NCI-H345 treated with DMSO at 0.1 percent for 48 hours (cell line): Measurements from ENCODE around the gene SPAST.
"Not testable (repeated sequence)": the region's sequence is repeated elsewhere in the genome, so short reads cannot be mapped to it uniquely, and the experiment has no call there.

Experiments
- DNase-seq: peaks from one replicate; lab custom pipeline; 2025; ENCODE audit not compliant: unreplicated experiment; lab: John Stamatoyannopoulos, UW

The SPAST gene

DNA sequence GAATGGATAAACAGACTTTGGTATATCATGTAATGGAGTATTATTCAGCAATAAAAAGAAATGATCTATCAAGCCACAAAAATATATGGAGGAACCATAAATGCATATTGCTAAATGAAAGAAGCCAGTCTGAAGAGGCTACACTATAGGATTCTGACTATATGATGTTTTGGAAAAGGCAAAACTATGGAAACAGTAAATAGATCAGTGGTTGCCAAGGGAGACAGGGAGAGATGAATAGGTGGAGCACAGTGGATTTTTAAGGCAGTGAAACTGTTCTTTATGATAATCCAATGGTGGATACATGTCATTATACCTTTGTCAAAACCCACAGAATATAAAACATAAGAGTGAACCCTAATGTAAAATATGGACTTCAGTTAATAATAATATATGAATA lies 61.3 kb downstream of the SPAST start:
- DNase-seq: no peak

DNA sequence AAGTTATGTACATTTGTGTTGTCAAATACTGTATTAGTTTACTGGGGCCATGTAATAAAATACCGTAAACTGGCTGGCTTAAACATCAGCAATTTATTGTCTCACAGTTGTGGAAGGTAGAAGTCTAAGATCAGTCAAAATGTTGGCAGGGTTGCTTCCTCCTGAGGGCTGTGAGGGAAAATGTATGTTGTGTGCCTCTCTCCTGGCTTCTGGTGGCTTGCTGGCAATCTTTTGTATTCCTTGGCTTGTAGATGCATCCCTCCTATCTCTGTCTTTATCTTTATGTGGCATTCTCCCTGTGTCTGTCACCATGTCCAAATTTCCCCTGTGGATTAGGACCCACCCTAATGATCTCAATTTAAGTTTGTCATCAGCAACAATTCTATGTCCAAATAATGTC lies 65.3 kb downstream of the SPAST start:
- DNase-seq: no peak

DNA sequence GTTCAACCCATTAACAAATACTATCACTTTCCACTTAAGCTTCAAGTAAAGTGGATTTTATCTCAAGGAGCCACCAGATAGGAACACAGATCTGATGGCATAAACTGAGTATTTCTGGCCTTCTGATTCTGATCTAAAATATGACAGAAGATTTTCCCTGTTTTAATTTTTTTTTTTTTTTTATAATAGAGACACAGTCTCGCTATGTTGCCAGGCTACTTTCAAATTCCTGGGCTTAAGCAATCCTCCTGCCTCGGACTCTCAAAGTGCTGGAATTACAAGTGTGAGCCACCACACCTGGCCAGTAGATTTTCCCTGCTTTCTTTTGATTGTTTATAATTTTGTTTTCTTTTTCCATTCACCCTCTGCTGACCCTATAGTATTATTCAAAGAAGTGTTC lies 65.7 kb downstream of the SPAST start:
- DNase-seq: no peak

DNA sequence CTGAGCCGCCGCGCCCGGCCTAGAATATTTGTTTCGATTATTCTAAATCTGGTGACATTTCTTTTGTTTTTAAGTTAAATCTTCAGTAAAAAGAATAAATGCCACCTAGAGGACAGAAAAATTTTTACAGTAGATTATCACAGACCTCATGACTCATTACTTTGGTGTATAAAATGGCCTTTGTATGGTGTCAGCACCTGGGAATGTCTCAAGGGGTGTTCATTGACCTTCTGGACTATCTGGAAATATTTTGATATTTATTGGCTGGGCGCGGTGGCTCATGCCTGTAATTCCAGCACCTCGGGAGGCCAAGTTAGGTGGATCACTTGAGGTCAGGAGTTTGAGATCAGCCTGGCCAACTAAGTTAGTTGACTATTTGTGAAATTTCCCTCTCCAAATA lies 72.1 kb downstream of the SPAST start:
- DNase-seq: no peak

DNA sequence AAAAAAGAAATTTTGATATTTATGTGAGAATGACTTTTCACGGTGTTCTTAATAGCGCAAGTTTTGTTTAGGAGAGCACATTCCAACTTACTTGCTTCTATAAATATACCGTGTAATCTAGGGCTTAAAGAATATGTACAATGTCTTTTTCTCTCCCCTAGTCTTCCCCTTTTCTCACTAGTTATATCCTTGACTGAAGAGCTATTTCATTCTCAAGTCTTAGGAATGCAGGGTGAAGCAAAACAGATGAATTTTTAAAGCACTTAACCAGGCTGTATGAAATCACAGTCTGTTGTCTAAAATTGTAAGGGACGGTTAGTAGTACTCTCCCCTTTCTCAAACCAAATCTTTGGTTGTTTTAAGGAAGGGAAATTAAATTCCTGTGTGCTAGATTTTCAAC lies 72.7 kb downstream of the SPAST start:
- no peak for DNase-seq

DNA sequence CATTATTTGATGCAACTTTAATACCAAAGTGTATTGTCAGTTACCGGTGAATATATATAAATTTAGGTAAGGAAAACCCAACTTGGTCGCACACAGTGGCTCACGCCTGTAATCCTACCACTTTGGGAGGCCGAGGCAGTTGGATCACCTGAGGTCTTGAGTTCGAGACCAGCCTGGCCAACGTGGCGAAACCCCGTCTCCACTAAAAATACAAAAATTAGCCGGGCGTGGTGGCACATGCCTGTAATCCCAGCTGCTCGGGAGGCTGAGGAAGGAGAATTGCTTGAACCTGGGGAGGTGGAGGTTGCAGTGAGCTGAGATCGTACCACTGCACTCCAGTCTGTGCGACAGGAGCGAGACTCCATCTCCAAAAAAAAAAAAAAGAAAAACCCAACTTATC lies 88.2 kb downstream of the SPAST start:
- not testable (repeated sequence) for DNase-seq

DNA sequence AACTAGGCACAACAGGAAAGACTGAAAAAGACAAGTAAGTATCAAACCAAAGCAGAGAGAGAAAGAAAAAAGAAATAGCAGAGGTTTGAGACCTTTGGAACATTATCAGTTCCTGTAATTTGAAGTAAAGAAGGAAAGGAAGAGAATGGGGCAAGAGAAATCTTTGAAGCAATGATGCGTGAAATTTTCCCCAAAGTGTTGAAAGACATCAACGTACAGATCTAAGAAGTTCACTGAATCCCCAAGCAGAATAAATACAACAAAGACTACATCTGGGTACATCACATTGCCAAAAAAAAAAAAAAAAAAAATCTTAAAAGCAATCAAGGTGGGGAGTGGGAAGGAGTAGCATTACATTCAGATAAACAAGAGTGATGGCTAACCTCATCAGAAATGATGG lies 96.3 kb downstream of the SPAST start:
- no peak for DNase-seq

DNA sequence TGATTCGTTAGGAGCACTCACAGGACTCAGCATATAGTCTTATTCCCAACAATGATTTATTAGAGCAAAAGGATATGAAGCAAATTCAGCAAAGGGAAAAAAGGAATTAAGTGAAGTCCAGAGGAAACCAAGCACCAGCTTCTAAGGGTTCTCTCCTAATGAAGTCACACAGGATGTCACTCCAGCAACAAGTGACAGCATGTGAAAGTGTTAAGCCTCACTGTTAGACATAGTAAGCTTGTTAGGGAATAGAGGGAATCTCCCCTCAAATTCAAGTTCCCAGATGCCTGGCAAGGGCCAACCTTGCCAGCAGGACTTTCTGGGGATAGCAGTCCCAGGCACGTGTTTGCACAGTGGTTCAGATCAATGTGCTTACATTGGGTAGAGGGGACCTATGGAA lies 97.9 kb downstream of the SPAST start:
- no peak for DNase-seq

DNA sequence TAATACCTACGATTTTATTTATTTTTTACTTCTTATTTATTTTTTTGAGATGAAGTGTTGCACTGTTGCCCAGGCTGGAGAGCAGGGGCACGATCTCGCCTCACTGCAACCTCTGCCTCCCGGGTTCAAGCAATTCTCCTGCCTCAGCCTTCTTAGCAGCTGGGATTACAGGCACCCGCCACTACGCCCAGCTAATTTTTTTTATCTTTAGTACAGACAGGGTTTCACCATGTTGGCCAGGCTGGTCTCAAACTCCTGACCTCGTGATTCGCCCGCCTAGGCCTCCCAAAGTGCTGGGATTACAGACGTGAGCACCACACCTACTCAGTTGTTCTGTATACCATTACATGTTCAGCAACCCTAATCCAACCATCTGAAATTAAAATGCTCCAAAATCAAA lies 100.9 kb downstream of the SPAST start:
- DNase-seq: not testable (repeated sequence)

DNA sequence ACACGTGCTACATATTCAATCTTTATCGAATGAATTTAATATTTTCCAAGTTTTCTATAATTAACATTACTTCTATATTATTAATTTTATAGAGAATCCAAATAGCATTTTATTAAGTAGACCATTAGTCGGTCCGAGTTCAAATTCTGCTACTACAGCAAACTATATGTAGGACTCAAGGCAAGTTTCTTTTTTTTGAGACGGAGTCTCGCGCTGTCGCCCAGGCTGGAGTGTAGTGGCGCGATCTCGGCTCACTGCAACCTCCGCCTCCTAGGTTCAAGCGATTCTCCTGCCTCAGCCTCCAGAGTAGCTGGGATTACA lies 101.6 kb downstream of the SPAST start:
- DNase-seq: not testable (repeated sequence)

DNA sequence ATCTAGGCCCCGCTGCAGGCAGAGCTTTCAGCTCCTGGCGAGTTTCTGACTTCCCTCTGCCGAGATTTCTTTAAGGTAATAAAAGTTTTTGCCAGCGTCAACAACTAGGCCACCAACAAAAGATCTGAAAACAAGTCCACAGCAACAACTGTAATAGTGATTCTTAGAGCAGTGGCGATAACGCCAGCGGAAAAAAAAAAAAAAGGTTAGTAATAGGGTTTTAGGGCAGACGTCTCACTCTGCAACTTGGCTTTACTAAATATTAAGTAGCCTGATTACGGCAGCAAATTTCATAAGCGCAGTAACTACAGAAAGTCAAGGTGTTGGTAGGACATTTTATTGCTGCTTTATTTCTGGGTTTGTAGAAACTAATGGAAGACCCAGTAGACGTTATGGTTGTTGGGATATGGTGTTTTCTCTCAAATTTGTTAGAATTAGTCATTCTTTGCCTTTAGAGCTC lies 102.8 kb downstream of the SPAST start:
- no peak for DNase-seq

DNA sequence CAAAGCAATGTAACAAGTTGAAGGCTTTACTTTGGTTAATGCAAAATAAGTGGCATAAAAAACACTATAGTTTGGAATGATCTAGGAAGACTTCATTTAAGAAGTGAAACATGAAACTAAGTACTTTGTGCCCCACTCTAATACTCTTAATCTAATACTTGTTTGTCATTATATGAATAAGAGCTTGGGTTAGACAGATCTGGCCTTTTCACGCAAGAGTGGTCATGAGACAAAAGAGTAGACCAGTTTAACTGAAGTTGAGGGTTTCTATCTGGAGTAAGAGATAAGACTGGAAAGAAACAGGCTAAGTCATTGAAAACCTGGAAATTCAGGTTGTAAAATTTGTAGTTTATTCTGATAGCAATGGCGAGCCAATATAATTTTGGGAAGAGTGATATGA lies 105.2 kb downstream of the SPAST start:
- no peak for DNase-seq

DNA sequence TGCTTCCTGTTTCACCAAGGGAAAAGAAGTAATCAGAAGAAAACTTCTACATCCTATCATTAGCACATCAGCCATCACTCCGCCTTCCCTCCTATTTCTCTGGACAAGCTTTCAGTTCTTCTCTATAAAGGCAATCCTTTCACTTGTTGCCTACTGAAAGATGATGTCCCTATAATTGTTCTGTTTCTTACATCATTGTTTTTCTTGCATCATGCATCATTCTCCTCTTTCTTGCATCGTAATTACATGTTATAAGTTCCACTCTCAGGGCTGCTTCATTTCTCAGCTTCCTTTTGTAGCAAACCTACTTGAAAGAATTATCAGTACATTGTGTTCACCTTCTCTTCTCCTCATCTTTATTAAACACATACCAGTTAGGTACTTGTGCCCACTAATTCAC lies 109.5 kb downstream of the SPAST start:
- DNase-seq: no peak

DNA sequence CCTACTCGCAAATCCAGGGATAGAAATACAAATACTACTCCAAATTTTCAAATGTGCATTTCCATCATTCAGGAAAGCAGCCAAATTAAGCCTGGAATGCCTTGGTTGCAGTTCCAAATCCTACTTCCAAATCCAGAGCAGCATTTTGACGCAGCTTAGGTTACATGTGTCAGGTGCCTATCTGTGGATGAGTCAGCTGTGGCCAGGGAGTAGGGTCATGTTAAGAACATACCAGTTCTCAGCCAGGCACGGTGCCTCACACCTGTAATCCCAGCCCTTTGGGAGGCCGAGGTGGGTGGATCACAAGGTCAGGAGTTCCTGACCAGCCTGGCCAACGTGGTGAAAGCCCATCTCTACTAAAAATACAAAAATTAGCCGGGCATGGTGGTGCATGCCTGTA lies 119.3 kb downstream of the SPAST start:
- DNase-seq: no peak

DNA sequence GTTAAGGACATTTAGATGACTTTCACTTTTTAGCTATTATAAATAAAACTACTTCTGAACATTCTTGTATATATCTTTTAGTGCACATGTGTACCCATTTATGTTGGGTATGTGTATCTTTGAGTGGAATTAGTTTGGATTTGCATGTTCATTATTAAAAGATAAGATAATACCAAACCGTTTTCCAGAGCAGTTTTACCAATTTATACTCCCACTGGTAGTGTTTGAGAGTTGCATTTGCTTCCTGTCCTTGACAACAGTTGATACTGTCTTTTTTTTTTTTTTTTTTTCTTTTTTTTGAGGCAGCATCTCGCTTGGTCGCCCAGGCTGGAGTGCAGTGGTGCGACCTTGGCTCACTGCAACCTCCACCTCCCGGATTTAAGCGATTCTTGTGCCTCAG lies 125.7 kb downstream of the SPAST start:
- no peak for DNase-seq

DNA sequence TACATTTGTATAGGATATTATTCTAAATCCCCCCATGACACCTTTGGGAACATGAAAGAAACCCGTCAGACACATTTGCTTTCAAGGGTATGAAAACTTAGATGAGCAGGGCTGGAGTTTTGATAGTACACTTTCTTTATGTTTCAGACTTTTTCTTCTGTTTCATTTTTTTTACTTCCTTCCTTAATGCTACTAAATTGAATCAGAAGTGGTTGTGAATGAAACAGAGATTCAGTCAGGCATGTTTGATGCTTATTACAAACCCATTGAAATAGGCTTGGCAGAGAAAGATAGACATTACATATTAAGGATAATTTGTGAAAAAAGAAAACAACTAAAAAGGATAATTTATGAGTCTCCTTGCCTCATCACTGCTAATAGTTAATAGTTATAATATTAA lies 129.1 kb downstream of the SPAST start:
- DNase-seq: no peak

DNA sequence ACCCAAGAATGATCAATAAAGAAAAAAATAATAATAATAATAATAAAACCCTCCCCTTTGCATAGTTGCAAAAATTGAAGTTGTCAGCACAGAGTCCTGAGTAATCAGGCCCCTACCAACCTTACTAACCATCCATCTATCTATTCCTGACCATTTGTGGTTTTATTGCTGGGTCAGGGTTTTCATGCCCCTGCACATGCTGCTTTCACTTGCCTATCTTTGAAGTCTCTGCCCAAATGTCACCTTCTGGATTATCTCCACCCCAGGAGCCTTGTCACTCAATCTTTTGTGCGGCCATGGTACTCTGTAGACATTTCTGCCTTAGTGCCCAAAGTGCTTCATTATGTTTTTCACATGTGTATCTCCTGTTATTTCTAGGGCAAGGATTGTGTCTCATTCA lies 137.5 kb downstream of the SPAST start:
- DNase-seq: no peak

DNA sequence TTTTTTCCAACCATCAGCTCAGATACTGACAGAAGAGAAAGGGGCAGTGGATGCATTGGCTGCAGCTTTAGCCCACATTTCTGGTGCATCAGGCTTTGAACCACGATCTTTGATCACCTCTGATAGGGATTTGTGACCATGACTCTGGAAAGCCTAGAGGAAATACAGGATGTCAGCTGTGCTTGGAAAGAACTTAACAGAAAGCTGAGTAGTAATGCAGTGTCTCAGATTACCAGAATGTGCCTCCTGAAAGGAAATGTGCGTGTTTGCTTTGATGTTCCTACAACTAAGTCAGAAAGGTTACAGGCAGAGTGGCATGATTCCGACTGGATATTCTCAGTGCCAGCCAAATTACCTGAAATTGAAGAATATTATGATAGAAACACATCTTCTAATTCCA lies 140.1 kb downstream of the SPAST start:
- not testable (repeated sequence) for DNase-seq
